HG02981 (cell line): ENCODE data around the gene HOXD10.

Experiments
- ATAC-seq: cut with Tn5 transposase; IDR thresholded peaks from one replicate; pipeline ENCODE4 v1.9.1; 2021; ENCODE audit warnings: mild to moderate bottlenecking, moderate library complexity; ENCODE audit not compliant: unreplicated experiment

The HOXD10 gene

GRCh38 chr2:176121190-176122051, 4.8 kb downstream of the HOXD10 start:
- no peak for ATAC-seq

GRCh38 chr2:176122052-176122682, 5.6 kb downstream of the HOXD10 start:
- no peak for ATAC-seq

GRCh38 chr2:176122683-176123410, 6.3 kb downstream of the HOXD10 start, which contains the start of gene HOXD9:
Gene HOXD9, plus strand, starts transcription at chr2:176122719. Its CDS starts 50 bp downstream, at chr2:176122769.
- ATAC-seq: no peak

- no peak for ATAC-seq
Measured at GRCh38 chr2:176123411-176124109, 7.0 kb downstream of the HOXD10 start.

GRCh38 chr2:176124110-176124946, 7.8 kb downstream of the HOXD10 start:
- no peak for ATAC-seq

GRCh38 chr2:176124947-176125771, 8.6 kb downstream of the HOXD10 start:
- ATAC-seq: no peak

GRCh38 chr2:176125772-176126054, 9.1 kb downstream of the HOXD10 start:
- ATAC-seq: no peak

- no peak for ATAC-seq
Measured at GRCh38 chr2:176126929-176127773, 10.6 kb downstream of the HOXD10 start.

GRCh38 chr2:176127774-176128072, 11.1 kb downstream of the HOXD10 start:
- ATAC-seq: no peak

GRCh38 chr2:176128172-176128981, 11.8 kb downstream of the HOXD10 start:
- ATAC-seq: no peak

- ATAC-seq: no peak
Measured at GRCh38 chr2:176128982-176129796, 12.6 kb downstream of the HOXD10 start, which contains the start of gene HOXD8. Gene HOXD8, plus strand, starts transcription at chr2:176129705. Its CDS starts 662 bp downstream, at chr2:176130367.

GRCh38 chr2:176129813-176130146, 13.2 kb downstream of the HOXD10 start:
- ATAC-seq: no peak

GRCh38 chr2:176130147-176130956, 13.8 kb downstream of the HOXD10 start:
- no peak for ATAC-seq

- no peak for ATAC-seq
Measured at GRCh38 chr2:176130957-176131847, 14.6 kb downstream of the HOXD10 start.

- ATAC-seq: no peak
Measured at GRCh38 chr2:176131848-176132158, 15.2 kb downstream of the HOXD10 start.
